PC-3 (cell line): ENCODE results near the gene ABCA7. TPM values are rescaled to one million over a fixed set of nuclear protein-coding genes. Genes with fewer than 3 reads are reported as not detected.

ENCODE experiments used
- ATAC-seq: fragments of 200-7000 bp; cut with Tn5 transposase; 2 replicates; pipeline ENCODE4 v1.9.1; 2020; ENCODE audit warnings: mild to moderate bottlenecking, moderate library complexity
- BruUV-seq: library from RNA; stranded (reverse); fragments of 400-500 nt; replicated peaks from 2 replicates; lab custom pipeline; 2021; lab: Mats Ljungman, UMichigan
- CTCF ChIA-PET: fragments of 300-600 bp; sonication (Branson Sonifier 250); formaldehyde crosslinking; loops from one replicate; lab custom pipeline; 2022; ENCODE audit warnings: antibody characterized with exemption; lab: Charles Lee
- POLR2A ChIA-PET: fragments of 300-600 bp; sonication (Branson Sonifier 250); formaldehyde crosslinking; loops from one replicate; lab custom pipeline; 2022; ENCODE audit warnings: antibody characterized with exemption; ENCODE audit not compliant: unreplicated experiment; lab: Charles Lee
- DNase-seq: peaks from one replicate; pipeline ENCODE4 v3.0.0-alpha.2; 2015
- H2AFZ ChIP-seq: fragments of 300-600 bp; sonication (generic); 2 replicates; pipeline ENCODE4 v1.6.0; 2016; ENCODE audit warnings: antibody characterized with exemption, low read length
- H3F3A ChIP-seq: fragments of 300-600 bp; sonication (generic); one replicate; pipeline ENCODE4 v1.6.0; 2017; ENCODE audit warnings: antibody characterized with exemption, low read length, control low read depth, mild to moderate bottlenecking; ENCODE audit not compliant: unreplicated experiment
- H3K27ac ChIP-seq: fragments of 300-600 bp; sonication (generic); 2 replicates; pipeline ENCODE4 v1.5.1; 2016; ENCODE audit warnings: mild to moderate bottlenecking, low read length
- H3K27me3 ChIP-seq: fragments of 300-600 bp; sonication (generic); 2 replicates; pipeline ENCODE4 v1.6.1; 2016; ENCODE audit warnings: low read length, mixed read lengths
- H3K36me3 ChIP-seq: fragments of 300-600 bp; sonication (generic); 2 replicates; pipeline ENCODE4 v1.6.1; 2016; ENCODE audit warnings: low read depth, mixed run types, low read length, mixed read lengths
- H3K4me1 ChIP-seq: fragments of 300-600 bp; sonication (generic); 2 replicates; pipeline ENCODE4 v1.5.1; 2016; ENCODE audit warnings: low read length; ENCODE audit not compliant: insufficient read depth
- H3K4me2 ChIP-seq: fragments of 300-600 bp; sonication (generic); 2 replicates; pipeline ENCODE4 v1.6.0; 2016; ENCODE audit warnings: low read length
- H3K4me3 ChIP-seq: fragments of 300-600 bp; sonication (generic); 2 replicates; pipeline ENCODE4 v1.5.1; 2016; ENCODE audit warnings: mild to moderate bottlenecking, low read length, mixed read lengths
- H3K79me2 ChIP-seq: fragments of 300-600 bp; sonication (generic); 2 replicates; pipeline ENCODE4 v1.6.1; 2017; ENCODE audit warnings: low read length, mixed read lengths
- H3K9ac ChIP-seq: fragments of 300-600 bp; sonication (generic); 2 replicates; pipeline ENCODE4 v1.6.0; 2016; ENCODE audit warnings: mild to moderate bottlenecking, low read length
- H3K9me2 ChIP-seq: fragments of 300-600 bp; sonication (generic); replicated peaks from 2 replicates; pipeline ENCODE4 v1.6.1; 2016; ENCODE audit warnings: mixed run types, low read length, mixed read lengths
- H3K9me3 ChIP-seq: fragments of 300-600 bp; sonication (generic); 2 replicates; pipeline ENCODE4 v1.6.1; 2016; ENCODE audit warnings: low read length, mixed read lengths
- H4K20me1 ChIP-seq: fragments of 300-600 bp; sonication (generic); 2 replicates; pipeline ENCODE4 v1.6.1; 2016; ENCODE audit warnings: low read length, mixed read lengths
- EZH2 ChIP-seq: fragments of 300-600 bp; sonication (generic); IDR thresholded peaks from one replicate; pipeline ENCODE4 v1.6.1; 2017; ENCODE audit warnings: antibody characterized with exemption, mild to moderate bottlenecking, low read length; ENCODE audit not compliant: unreplicated experiment
- EZH2phosphoT487 ChIP-seq: fragments of 300-600 bp; sonication (generic); IDR thresholded peaks from 2 replicates; pipeline ENCODE4 v1.6.1; 2018; ENCODE audit warnings: mild to moderate bottlenecking, antibody characterized with exemption, low read length, borderline replicate concordance
- intact Hi-C: fragments of 100-400 bp; cut with micrococcal nuclease; formaldehyde crosslinking; loops from 2 replicates; pipeline ENCODE4 v1.9.0; 2023
- total RNA-seq: library from RNA; depleted of rRNA; stranded (reverse); fragments of >200 nt; gene quantifications from 2 replicates; pipeline ENCODE4 v1.2.3, GENCODE V29; 2014
- TF ChIP-seq, protein P1 (sequence below): fragments of 300-600 bp; sonication (generic); conservative IDR thresholded peaks from 2 replicates; pipeline ENCODE4 v1.5.1; 2017; ENCODE audit warnings: antibody characterized with exemption, low read depth, mild to moderate bottlenecking, low read length

Gene ABCA7
- total RNA-seq, 1 experiment from 2014 or later: 27.3 TPM

DNA sequence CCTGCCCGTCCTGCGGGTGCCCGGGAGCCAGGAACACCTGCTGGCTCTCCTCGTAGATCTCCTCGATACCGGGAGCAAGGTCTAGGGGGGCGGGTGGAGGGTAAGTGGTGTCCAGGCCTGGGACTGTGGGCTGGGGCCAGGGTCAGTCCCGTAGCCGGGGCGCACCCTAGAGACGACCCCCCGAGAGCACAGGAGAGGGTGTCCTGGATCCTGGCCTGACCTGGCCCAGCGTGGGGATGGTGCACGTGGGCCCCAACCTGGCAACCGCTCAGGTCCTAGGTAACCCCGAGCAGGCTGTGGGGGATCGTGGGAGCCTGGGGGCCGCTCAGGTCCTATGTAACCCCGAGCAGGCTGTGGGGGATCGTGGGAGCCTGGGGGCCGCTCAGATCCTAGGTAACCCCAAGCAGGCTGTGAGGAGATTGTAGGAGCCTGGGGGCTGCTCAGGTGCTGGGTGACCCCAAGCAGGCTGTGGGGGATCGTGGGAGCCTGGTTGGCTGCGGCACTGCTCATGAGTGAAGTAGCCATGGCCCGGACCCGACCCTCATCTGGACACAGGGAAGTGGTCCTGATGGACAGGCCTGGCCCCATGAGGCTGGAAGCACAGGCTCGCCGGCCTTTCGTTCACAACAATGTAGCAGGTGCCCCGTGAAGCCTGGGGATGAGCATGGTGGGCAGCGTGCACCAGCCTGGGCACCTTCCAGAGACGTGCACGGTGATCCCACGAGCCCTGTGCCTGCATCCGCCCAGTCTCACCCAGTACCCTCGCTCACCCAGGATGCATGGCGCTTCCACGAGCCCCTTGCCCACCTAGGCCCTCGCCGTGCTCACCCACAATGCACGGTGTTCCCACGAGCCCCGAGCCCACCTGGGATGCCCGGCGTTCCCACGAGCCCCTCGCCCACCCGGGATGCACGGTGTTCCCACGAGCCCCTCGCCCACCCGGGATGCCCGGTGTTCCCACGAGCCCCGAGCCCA lies 70.1 kb downstream of the ABCA7 start:
- POLR2A ChIA-PET: no interaction called here
- H3K27ac ChIP-seq: no peak overlapping the region
- no peak overlapping the region for H3K9ac ChIP-seq
- no peaks in the 10 kb centered on the region for H3K9me3 ChIP-seq
- TF ChIP-seq EZH2phosphoT487 (no peak), EZH2 (no peak)
- TF ChIP-seq, protein P1, sequence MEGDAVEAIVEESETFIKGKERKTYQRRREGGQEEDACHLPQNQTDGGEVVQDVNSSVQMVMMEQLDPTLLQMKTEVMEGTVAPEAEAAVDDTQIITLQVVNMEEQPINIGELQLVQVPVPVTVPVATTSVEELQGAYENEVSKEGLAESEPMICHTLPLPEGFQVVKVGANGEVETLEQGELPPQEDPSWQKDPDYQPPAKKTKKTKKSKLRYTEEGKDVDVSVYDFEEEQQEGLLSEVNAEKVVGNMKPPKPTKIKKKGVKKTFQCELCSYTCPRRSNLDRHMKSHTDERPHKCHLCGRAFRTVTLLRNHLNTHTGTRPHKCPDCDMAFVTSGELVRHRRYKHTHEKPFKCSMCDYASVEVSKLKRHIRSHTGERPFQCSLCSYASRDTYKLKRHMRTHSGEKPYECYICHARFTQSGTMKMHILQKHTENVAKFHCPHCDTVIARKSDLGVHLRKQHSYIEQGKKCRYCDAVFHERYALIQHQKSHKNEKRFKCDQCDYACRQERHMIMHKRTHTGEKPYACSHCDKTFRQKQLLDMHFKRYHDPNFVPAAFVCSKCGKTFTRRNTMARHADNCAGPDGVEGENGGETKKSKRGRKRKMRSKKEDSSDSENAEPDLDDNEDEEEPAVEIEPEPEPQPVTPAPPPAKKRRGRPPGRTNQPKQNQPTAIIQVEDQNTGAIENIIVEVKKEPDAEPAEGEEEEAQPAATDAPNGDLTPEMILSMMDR: no peak
- H3K79me2 ChIP-seq: peaks cover 3% of the 10 kb centered on the region; the same call in 1 of the 2 replicates
- H3F3A ChIP-seq: peaks cover 4% of the 10 kb centered on the region
- H3K27me3 ChIP-seq: no peaks in the 10 kb centered on the region
- DNase-seq (no peak), ATAC-seq (no peak)
- no peak overlapping the region for H2AFZ ChIP-seq
- no peaks in the 10 kb centered on the region for H3K9me2 ChIP-seq
- H3K4me3 ChIP-seq: no peak overlapping the region
- intact Hi-C loops: loop anchor here (5.0 to 10.0 kb wide), 2 partner anchors 65 to 82 kb away; partner anchors contain the start of gene SBNO2
- H3K4me2 ChIP-seq: no peak overlapping the region
- H3K36me3 ChIP-seq: no peaks in the 10 kb centered on the region; the same call in 1 of the 2 replicates
- 0 out of 2 replicates have a peak, but pooled peaks cover 3% of the 10 kb centered on the region for H3K4me1 ChIP-seq
- CTCF ChIA-PET: no interaction called here
- BruUV-seq: no TSS peak
- H4K20me1 ChIP-seq: peaks cover 3% of the 10 kb centered on the region; the same call in 1 of the 2 replicates

DNA sequence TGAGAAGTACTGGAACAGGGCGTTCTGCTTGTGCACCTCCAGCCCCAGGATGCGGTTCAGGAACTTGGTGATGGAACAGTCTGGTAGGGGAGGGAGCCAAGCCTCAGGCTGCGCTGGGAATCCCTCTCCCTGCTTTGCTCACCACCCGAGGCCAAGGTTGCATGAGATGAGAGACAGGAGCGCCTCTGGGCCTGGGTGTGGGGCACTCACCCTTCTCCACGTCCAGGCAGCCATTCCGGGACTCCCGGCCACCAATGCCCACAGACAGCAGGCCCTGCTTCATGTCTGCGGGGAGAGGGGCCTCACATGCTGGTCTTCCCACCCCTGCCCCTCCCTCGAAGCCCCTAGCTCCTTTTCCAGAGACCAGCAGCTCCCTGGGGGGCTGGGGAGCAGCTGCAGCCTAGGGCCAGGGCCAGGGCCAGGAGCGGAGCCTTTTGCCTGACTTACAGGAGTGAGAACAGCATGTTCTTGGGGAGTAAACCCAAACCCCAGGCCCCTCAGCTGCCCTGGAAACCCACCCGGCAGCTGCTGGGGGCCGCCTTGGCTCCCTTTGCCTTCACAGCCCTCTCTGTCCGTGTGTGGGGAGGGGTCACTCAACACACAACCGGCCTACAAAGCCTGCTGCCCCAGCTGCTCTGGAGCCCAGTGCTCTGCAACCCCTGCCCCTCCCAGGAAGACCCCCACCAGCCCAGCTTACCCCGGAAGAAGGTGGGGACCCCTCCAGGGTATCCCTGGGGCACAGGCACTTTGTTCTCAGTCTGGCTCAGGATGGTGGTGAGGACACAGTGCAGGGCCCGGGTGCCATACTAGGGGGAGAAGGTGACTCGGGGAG lies 71.1 kb downstream of the ABCA7 start:
- POLR2A ChIA-PET: no interaction called here
- Histone ChIP-seq H3K27ac (no peak overlapping the region), H3K4me1 (no peaks in the 10 kb centered on the region), H3K4me2 (no peak overlapping the region), H3K36me3 (no peaks in the 10 kb centered on the region; the same call in 1 of the 2 replicates), H3K9me2 (no peaks in the 10 kb centered on the region), H4K20me1 (peaks cover 3% of the 10 kb centered on the region; the same call in 1 of the 2 replicates), H3K4me3 (no peak overlapping the region), H3F3A (peaks cover 4% of the 10 kb centered on the region), H2AFZ (no peak overlapping the region), H3K27me3 (no peaks in the 10 kb centered on the region), H3K9ac (no peak overlapping the region), H3K79me2 (no peaks in the 10 kb centered on the region), H3K9me3 (no peaks in the 10 kb centered on the region)
- DNase-seq (no peak), ATAC-seq (no peak)
- intact Hi-C loops: loop anchor here (5.0 kb wide), 1 partner anchor 81 kb away; no protein-coding TSS in a partner anchor
- CTCF ChIA-PET: no interaction called here
- TF ChIP-seq, protein P1: no peak
- TF ChIP-seq EZH2phosphoT487 (no peak), EZH2 (no peak)
- no TSS peak for BruUV-seq
